GM12801 (cell line): ENCODE data around the gene MED9.

Experiments
- CTCF ChIP-seq: IDR thresholded peaks from one replicate; pipeline ENCODE4 v1.5.1; 2011; ENCODE audit warnings: control low read depth; ENCODE audit not compliant: insufficient read length; ENCODE audit errors: extremely low read depth

The MED9 gene

GRCh38 chr17:17512866-17513265 lies 36.1 kb downstream of the MED9 start:
- no peak for TF ChIP-seq CTCF

DNA sequence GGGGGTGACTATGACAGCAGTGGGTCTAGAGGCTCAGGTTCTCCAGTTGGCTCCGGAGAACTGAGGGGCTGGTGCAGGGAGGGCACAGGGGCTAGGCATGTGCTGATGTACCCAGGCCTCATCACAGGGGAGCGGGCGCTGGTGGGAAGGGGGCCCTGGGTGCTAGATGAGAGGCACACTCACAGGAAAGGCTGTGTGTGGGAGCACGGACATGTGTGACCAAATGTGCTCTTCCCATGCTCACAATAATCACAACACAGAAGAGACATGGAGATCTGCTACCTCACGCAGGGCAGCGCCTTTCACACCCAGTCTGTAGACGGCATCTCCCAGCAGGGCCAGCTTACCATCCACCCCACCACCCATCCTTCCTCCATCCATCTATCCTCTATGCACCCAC lies 36.8 kb downstream of the MED9 start:
- TF ChIP-seq CTCF = no peak

GRCh38 chr17:17514361-17514992 lies 37.7 kb downstream of the MED9 start:
- no peak for TF ChIP-seq CTCF

DNA sequence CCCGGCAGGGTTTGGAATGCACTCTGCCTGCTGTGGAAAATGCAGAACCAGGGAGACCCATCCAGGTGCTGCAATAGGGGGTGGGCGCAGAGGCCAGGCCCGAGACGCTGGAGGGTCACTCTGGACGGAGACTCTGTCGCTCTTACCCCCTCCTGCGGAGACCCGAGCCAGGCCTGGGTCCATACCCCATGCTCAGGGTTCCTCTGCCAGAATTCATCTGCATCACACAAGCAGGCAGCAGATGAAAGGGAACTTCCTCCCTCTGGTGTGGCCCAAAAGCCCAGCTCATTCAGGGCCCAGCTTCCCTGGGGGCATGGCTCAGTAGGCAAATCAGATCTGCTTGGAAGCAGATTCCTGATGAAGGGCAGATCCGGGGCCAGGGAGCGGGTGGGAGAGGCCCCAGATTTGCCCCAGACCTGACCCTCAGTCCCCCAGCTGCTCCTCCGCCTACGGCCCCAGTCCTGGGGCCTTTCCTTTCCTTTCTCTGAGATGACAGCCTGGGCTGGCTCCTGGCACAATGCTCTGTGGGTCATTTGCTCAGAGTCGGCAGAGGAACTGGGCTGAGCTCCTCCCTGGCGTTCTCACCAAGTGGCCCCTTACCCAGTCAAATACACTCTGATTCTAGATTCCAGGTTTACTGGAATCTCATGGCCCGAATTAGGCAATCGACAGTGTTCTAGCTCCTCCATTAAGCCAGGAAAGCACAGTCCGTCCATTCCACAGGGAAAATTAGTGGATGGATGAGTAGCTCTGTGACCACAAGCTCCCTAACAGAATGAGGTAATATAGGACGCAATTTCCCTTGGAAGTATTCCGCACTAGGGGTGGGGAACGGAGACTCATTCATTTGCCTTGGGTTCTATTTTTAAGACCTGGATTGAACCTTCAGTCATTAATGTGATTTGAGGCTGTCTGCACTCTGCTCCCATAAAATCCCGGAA lies 38.5 kb downstream of the MED9 start:
- no peak for TF ChIP-seq CTCF

- TF ChIP-seq CTCF = no peak
Observed at GRCh38 chr17:17515934-17516930, 39.4 kb downstream of the MED9 start.

- no peak for TF ChIP-seq CTCF
Observed at GRCh38 chr17:17516941-17517720, 40.3 kb downstream of the MED9 start.
